Panc1 (cell line): ENCODE data around the gene GOLGA8M.
"Not testable (repeated sequence)": the region's sequence is repeated elsewhere in the genome, so short reads cannot be mapped to it uniquely, and the experiment has no call there.

Experiments
- CTCF ChIP-seq: fragments of 450-650 bp; IDR thresholded peaks from 2 replicates; pipeline ENCODE4 v1.5.1; 2017; ENCODE audit warnings: mild to moderate bottlenecking
- POLR2AphosphoS5 ChIP-seq: IDR thresholded peaks from 2 replicates; pipeline ENCODE4 v1.6.1; 2012; ENCODE audit warnings: mild to moderate bottlenecking, low read depth, low read length, moderate library complexity
- REST ChIP-seq, 2 experiments: IDR thresholded peaks; 2 replicates each; pipeline ENCODE4 v1.6.1; 2011 to 2012; ENCODE audit warnings: low read depth in 2 of 2, control low read depth in 1 of 2, low read length in 1 of 2, mild to moderate bottlenecking in 1 of 2, moderate library complexity in 1 of 2; ENCODE audit not compliant: insufficient read depth in 1 of 2
- SIN3A ChIP-seq: IDR thresholded peaks from 2 replicates; pipeline ENCODE4 v1.6.1; 2012; ENCODE audit warnings: low read depth, mild to moderate bottlenecking, low read length, moderate library complexity, borderline replicate concordance; ENCODE audit not compliant: insufficient read depth
- TCF7L2 ChIP-seq: IDR thresholded peaks from 2 replicates; pipeline ENCODE4 v1.6.1; 2011; ENCODE audit warnings: mild to moderate bottlenecking, low read depth, low read length, inconsistent platforms

- not testable (repeated sequence) for TF ChIP-seq CTCF; POLR2AphosphoS5; TCF7L2; REST (IDR thresholded peaks at IDR 0.05; ENCODE audit: insufficient read depth in 1 of 2, low read depth in 2 of 2, low read length in 1 of 2); SIN3A
These were observed 2.0 kb upstream of the GOLGA8M start for GRCh38 chr15:28714176-28714575.
